Stimulated activated CD4-positive, alpha-beta T cell treated with anti-CD3 and anti-CD28 coated beads, TNF-alpha, amount 100 ng/mL, for 24 hours (primary cell): Measurements from ENCODE around the gene MRTO4.
"Not testable (repeated sequence)": the region's sequence is repeated elsewhere in the genome, so short reads cannot be mapped to it uniquely, and the experiment has no call there.

Experiments
- DNase-seq, 3 experiments: peaks; one replicate each; pipeline ENCODE4 v3.0.0-alpha.2; 2020; ENCODE audit warnings: low read depth in 3 of 3

The MRTO4 gene

DNA sequence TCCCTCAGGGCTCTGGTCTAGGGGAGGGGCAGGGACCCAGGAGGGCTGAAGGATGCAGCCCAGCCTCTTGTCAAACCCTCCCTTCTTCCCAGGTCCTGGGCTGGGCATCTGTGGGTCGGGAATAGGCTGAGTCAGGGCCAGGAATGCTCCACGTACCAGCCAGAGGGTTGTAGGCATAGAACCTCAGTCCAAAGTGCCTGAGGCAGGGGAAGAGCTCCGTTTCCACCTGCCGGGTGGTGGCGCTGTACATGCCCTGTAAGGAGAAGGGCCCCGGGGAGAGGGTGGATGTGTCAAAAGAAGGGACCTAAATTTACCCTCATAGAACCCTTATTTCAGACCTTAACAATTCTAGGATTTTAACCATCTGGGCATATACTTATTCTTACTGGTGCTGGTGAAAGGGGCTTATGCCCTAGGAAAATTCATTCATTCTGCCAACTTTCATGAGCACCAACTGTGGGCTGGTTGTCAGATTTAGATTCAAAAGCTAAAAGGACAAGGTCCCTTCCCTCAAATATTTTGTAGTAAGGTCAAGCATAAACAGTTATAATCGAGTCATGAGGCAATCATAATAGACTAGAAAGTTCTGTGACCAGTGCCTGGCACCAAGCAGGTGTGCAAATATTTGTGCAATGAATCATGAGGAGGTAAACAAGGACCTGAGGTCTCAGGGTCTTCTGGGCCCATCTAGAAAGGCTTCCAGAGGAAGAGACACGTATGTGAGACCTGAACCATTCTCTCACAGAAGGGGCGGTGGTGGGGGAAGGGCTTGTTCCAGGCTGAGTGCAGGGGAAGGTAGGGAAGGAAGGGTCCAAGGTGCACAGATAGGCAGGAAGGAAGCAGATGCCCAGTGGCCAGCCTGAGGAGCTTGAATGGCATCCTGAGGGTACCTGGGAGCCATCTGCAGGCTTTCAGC, 18.1 kb downstream of the MRTO4 start:
- DNase-seq: not testable (repeated sequence)

DNA sequence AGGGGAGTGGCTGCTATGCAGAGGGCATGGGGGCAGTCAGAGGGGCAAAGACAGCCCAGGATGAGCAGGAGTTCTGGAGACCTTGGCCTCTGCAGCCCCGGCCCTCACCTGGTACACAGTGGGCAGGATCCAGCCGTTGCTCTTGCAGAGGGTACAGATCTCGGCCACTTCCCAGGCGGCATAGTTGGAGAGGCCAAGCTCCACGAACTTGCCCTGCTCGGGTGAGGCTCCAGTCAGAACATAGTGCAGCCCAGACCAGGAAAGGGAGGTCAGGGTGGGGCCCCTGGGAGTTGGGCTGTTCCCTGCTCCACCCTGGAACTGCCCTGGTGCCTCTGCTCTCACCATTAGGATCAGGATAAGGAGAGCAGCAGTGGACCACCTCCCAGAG, 18.7 kb downstream of the MRTO4 start:
- not testable (repeated sequence) for DNase-seq

DNA sequence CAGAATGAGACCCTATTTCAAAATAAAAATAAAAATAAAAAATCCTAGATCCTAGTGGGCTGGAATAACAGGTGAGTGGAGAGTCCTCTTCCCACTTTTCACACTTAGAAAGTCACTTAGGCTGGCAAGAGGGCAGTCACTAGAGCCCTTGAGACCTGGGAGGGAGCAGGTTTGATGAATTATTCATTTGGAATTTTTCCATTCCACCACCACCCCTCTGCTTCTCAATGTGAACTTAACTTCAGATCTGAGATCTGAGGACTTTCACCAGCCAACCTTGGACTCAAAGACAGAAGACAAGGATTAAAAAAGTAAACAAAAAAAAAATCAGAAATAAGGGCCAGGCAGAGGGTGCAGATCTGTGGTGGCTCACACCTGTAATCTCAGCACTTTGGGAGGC, 20.5 kb downstream of the MRTO4 start:
- no peak for DNase-seq

DNA sequence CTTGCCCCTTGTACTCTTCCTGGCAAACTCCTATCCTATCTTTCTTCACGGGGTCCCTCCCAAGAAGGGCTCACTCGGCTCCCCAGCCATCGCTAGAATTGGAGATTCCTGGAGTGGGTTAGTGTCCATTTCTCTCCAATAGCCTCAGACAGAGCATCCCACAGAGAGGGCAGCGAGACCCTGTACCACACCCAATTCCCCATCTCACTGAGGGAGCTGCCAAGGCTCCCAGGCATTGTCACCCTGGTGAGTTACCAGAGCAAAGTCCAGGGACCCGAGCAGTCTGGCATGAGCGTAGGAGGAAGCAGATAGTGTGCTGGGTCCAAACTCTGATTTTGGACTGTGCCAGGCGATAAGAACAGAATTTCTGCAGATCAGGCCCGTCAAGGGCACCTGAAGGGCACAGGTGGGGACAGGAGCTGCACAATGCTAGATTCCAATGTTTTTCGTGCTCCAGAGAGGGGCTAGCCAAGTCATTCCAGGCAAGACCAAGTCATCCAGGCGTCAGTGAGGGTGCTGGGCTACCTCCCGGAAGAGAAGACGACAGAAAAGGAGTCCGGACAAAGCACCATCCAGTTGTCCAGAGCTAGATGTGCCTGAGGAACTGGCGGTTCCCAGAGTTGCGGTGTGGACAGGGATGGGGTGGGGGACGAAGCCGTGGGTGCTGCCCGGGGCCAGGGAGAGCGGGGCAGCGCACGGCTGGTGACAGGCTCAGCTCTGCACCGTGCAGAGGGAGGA, 21.7 kb downstream of the MRTO4 start:
- DNase-seq: no peak

DNA sequence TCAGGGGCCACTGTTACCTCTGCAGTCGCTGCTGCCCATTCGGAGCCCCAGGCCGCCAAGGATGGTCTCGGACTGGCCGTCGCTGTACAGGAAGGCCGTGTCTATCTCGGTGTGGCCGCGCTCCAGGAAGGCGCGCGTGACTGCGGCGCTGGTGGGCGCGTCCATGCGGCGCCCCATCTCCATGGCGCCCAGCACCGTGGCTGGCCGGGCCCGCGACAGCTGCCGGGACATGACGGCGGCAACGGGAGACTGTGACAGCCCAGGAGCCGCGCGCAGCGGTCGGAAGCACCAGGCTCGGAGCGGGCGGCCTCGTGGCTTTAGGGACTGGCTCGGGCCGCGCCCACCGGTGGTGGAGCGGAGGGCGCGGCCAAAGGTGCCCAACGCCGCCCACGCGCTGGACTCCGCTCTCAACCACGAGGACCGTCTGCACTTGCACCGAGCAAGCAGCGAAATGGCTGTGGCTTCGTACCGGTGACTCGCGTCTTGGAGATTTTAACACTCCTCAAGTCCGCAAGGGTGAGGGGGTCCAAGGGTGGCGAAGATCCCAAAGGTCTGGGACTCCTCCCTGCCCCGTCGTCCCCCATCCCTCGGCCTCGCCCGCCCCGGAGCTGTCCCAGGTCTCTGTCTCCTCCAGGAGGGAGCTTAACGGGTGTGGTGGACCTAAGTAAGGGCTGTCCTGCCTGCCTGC, 22.4 kb downstream of the MRTO4 start:
- not testable (repeated sequence) for DNase-seq

DNA sequence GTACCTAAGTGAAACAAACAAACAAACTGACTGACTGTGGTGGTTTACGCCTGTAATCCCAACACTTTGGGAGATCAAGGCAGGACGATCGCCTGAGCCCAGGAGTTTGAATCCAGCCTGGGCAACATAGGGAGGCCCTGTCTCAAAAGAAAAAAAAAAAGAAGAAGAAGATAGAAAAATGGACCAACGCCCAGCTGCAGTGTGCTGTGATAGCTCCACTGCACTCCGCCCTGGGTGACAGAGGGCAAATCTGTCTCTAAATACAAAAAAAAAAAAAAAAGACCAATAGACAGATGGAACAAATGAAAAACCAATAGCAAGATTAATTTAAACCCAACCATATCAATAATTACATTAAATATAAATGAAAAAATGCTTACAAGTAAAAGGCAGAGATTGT, 23.0 kb downstream of the MRTO4 start:
- DNase-seq: no peak

DNA sequence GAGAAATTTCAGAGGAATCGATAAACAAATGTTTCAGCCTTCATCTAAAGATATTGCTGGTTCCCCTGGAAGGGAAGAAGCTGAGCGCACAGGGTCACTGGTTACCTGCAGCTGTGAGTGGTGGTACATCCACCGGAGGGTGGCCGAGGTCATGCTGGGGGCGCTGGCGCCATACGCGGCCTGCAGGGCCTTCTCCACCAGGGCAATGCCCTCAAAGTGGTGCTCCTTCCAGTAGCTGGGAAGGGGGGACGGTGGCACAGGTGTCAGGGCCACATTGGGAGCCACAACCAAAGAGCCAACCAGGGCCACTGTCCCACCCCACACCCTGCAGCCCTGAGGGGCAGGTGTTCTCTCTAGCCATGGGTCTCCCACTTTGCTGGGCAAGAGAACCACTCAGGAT, 32.3 kb downstream of the MRTO4 start:
- no peak for DNase-seq

DNA sequence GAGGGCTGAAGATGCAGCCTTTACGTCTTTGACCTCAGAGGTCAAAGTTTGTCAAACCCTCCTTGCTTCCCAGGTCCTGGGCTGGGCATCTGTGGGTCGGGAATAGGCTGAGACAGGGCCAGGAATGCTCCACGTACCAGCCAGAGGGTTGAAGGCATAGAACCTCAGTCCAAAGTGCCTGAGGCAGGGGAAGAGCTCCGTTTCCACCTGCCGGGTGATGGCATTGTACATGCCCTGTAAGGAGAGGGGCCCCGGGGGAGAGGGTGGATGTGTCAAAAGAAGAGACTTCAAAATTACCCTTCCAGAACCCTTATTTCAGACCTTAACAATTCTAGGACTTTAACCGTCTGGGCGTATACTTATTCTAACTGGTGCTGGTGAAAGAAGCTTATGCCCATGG, 33.3 kb downstream of the MRTO4 start:
- DNase-seq: no peak

DNA sequence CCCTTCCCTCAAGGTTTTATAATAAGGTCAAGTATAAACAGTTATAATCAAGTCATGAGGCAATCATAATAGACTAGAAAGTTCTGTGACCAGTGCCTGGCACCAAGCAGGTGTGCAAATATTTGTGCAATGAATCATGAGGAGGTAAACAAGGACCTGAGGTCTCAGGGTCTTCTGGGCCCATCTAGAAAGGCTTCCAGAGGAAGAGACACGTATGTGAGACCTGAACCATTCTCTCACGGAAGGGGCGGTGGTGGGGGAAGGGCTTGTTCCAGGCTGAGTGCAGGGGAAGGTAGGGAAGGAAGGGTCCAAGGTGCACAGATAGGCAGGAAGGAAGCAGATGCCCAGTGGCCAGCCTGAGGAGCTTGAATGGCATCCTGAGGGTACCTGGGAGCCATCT, 33.8 kb downstream of the MRTO4 start:
- DNase-seq: not testable (repeated sequence)

DNA sequence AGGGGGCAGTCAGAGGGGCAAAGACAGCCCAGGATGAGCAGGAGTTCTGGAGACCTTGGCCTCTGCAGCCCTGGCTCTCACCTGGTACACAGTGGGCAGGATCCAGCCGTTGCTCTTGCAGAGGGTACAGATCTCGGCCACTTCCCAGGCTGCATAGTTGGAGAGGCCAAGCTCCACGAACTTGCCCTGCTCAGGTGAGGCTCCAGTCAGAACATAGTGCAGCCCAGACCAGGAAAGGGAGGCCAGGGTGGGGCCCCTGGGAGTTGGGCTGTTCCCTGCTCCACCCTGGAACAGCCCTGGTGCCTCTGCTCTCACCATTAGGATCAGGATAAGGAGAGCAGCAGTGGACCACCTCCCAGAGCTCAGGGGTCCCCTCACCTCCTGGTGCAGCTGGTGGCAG, 34.2 kb downstream of the MRTO4 start:
- not testable (repeated sequence) for DNase-seq

DNA sequence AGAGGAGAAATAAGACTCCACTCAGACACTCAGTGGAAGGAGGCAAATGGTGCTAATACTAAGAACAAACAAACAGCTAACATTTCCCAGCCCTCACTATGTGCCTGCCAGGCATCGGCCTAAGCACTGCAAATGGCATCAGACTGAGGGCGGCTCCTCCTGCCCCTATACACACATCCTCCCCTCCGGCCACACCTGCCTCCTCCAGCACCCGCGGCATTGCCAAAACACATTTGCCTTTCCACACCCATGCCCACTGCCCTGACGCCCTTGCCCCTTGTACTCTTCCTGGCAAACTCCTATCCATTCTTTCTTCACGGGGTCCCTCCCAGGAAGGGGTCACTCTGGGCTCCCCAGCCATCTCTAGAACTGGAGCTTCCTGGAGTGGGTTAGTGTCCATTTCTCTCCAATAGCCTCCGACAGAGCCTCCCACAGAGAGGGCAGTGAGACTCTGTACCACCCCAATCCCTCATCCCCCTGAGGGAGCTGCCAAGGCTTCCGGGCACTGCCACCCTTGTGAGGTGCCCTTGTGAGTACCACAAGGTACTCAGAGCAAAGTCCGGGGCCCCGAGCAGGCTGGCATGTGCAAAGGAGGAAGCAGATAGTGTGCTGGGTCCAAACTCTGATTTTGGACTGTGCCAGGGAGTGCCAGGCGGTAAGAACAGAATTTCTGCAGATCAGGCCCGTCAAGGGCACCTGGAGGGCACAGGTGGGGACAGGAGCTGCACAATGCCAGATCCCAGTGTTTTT, 36.0 kb downstream of the MRTO4 start:
- no peak for DNase-seq

DNA sequence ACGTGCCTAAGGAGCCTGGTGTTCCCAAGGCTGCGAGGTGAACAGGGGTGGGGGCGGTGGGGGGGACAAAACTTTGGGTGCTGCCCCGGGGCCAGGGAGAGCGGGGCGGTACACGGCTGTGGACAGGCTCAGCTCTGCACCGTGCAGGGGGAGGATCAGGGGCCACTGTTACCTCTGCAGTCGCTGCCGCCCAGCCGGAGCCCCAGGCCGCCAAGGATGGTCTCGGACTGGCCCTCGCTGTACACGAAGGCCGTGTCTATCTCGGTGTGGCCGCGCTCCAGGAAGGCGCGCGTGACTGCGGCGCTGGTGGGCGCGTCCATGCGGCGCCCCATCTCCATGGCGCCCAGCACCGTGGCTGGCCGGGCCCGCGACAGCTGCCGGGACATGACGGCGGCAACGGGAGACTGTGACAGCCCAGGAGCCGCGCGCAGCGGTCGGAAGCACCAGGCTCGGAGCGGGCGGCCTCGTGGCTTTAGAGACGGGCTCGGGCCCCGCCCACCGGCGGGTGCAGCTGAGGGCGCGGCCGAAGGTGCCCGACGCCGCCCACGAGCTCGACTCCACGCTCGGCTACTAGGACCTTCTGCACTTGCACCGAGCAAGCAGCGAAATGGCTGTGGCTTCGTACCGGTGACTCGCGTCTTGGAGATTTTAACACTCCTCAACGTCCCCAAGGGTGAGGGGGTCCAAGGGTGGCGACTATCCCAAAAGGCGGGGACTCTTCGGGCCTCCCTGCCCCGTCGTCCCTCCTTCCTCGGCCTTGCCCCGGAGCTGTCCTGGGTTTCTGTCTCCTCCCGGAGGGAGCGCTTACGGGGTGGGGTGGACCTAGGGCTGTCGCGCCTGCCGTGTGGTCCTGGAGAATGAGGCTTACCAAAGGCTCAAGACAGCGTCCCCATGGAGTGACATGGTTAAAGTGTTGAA, 37.0 kb downstream of the MRTO4 start, which contains the start of gene AKR7A3:
AKR7A3 (minus strand) TSS at position 447 of the 918 bp plus-strand sequence; CDS start at position 386, 61 bp downstream.
- DNase-seq: peak in 2 of 3 experiments; percentile 18 to 71

DNA sequence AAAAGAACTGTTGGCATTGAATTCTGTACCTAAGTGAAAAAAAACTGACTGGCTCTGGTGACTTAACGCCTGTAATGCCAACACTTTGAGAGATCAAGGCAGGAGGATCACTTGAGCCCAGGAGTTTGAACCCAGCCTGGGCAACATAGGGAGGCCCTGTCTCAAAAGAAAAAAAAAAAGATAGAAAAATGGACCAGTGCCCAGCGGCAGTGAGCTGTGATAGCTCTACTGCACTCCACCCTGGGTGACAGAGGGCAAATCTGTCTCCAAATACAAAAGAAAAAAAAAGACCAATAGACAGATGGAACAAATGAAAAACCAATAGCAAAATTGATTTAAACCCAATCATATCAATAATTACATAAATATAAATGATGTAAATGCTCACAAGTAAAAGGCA, 37.6 kb downstream of the MRTO4 start:
- no peak for DNase-seq

DNA sequence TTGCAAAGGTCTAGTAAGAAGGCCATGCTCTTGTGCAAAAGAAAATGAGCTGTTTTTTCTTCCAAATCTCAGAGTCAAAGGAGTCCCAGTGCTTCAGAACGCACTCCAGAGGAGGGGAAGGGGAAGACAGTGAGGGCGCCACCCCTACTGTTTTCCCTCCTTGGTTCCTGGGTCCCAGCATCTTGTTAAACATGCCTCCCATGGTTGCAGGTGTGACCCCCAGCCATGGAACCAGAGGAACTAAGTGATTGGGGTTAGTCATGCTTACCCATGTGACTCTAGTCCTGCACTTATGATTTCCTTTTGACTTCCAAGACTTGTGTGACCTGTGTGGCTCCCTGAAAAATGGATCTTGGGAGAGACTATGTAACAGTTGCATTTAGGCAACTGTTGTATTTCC, 43.0 kb downstream of the MRTO4 start:
- no peak for DNase-seq

DNA sequence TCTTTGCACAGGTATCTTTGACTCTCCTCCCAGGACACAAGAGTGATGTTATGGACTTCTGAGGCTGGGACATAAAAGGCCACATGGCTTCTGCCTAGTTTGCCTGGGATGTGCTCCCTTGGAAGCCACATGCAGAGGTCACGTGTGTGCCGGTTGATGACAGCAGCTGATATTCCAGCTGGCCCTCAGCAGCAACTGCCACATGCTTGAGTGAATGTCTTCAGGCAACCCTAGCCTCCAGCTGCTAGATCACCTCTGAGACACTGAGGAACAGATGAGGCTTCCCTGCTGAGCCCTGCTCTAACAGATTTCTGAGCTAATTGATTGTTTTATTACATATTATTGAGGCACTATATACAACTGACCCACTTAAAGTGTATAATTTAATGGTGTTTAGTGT, 48.6 kb downstream of the MRTO4 start:
- DNase-seq: no peak

DNA sequence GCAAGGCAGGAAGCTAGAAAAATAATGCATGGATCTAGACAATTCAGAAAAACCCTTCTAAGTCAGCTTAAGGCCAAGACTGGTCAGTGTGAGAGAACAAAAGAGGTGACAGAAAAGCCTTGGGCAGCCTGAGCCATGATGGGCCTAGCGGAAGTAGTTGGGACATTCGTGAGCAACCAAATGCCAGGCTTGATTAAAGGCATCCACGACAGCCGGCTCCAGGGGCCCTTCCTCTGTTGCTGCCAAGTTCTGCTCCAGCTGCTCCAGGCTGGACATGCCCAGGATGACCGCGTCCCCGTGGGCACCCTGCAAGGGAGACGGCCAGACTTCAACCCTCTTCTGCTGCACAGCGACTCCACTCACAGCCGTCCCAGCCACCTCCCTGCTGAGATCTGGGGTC, 52.5 kb downstream of the MRTO4 start:
- DNase-seq: not testable (repeated sequence)

DNA sequence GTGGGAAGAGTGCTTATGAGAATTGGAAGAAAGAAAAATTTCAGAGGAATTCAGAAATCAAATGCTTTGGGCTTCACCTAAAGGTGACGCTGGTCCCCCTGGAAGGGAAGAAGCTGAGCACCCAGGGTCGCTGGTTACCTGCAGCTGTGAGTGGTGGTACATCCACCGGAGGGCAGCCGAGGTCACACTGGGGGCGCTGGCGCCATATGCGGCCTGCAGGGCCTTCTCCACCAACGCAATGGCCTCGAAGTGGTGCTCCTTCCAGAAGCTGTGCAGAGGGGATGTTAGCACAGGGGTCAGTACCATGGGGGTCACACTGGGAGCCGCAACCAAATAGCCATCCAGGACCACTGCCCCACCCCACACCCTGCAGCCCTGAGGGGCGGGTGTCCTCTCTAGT, 54.3 kb downstream of the MRTO4 start:
- no peak for DNase-seq

DNA sequence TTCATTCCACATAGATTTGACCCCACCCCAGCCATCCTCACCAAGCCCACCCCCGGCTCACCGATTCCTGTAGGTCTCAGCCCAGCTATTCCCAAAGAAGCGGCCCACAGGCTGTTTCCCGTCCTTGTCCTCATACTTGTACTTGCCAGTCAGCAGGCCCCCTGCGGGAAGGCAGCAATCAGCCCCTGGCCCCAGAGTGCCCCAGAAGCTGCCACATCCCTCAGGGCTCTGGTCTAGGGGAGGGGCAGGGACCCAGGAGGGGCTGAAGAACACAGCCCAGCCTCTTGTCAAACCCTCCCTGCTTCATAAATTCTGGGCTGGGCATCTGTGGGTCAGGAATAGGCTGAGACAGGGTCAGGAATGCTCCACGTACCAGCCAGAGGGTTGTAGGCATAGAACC, 55.3 kb downstream of the MRTO4 start:
- no peak for DNase-seq

DNA sequence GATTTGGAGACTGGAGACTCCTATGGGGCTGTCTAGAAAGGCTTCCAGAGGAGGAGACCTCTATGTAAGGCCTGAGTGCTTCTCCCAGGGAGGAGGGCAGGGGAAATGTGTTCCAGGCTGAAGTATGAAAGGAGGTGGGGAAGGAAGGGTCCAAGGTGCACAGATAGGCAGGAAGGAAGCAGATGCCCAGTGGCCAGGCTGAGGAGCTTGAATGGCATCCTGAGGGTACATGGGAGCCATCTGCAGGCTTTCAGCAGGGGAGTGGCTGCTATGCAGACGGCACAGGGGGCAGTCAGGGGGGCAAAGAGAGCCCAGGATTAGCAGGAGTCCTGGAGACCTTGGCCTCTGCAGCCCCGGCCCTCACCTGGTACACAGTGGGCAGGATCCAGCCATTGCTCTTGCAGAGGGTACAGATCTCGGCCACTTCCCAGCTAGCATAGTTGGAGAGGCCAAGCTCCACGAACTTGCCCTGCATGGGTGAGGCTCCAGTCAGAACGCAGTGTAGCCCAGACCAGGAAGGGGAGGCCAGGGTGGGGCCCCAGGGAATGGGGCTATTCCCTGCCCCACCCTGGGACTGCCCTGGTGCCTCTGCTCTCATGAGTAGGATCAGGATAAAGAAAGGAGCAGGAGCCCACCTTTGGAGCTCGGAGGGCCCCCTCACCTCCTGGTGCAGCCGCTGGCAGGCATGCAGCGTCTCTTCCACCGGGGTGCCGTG, 56.3 kb downstream of the MRTO4 start:
- DNase-seq: no peak

DNA sequence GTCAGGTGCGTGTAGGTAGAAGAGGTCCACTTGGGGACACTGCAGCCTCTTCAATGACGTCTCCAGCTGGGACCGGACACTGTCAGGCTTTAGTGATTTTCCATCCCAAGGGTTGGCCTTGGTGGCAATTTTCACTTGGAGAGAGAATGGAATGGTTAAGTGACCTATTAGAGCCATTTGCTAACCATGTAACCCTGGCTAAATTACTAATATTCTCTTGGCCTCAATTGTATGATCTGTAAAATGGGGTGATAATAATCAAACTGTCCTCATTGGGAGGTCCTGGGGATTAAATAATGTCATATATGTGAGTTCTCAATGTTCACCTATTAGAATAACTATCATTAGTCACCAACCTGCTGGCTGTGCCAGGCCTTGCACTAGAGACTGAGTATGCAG, 56.9 kb downstream of the MRTO4 start:
- DNase-seq: no peak
